Tibial nerve (tissue), 4 donors: Measurements from ENCODE around the gene TCEA3.

Experiments
- EP300 ChIP-seq, 2 donors: sonication (generic); formaldehyde crosslinking; IDR thresholded peaks; one replicate each; pipeline ENCODE4 v1.6.1; 2017; ENCODE audit warnings: antibody characterized with exemption in 2 of 2, mild to moderate bottlenecking in 1 of 2
- POLR2A ChIP-seq, 2 donors: fragments of 450-650 bp; IDR thresholded peaks; one replicate each; pipeline ENCODE4 v1.6.1; 2017; ENCODE audit warnings: antibody characterized with exemption in 2 of 2, mild to moderate bottlenecking in 2 of 2, moderate library complexity in 2 of 2
- TF ChIP-seq, protein P1 (sequence below), 5 experiments: fragments of 200-600 bp in 3 of 5; fragments of 450-650 bp in 2 of 5; sonication (generic) in 3 of 5; IDR thresholded peaks; one replicate each; pipeline ENCODE4 v1.5.1; 2016 to 2019; ENCODE audit warnings: antibody characterized with exemption in 5 of 5, mild to moderate bottlenecking in 3 of 5, moderate library complexity in 2 of 5

GRCh38 chr1:23405946-23406345, 18.6 kb downstream of the TCEA3 start:
- TF ChIP-seq, protein P1, sequence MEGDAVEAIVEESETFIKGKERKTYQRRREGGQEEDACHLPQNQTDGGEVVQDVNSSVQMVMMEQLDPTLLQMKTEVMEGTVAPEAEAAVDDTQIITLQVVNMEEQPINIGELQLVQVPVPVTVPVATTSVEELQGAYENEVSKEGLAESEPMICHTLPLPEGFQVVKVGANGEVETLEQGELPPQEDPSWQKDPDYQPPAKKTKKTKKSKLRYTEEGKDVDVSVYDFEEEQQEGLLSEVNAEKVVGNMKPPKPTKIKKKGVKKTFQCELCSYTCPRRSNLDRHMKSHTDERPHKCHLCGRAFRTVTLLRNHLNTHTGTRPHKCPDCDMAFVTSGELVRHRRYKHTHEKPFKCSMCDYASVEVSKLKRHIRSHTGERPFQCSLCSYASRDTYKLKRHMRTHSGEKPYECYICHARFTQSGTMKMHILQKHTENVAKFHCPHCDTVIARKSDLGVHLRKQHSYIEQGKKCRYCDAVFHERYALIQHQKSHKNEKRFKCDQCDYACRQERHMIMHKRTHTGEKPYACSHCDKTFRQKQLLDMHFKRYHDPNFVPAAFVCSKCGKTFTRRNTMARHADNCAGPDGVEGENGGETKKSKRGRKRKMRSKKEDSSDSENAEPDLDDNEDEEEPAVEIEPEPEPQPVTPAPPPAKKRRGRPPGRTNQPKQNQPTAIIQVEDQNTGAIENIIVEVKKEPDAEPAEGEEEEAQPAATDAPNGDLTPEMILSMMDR (IDR thresholded peaks at IDR 0.05): no peak
- TF ChIP-seq POLR2A (IDR thresholded peaks at IDR 0.05) (no peak), EP300 (IDR thresholded peaks at IDR 0.05) (no peak)
